Activated CD4-positive, alpha-beta T cell treated with anti-CD3 and anti-CD28 coated beads, Interleukin-2, amount 50 U/mL, for 24 hours (primary cell): ENCODE results near the gene TNFRSF18.
A peak's percentile ranks its signal among the peaks of the same experiment; 100 is the strongest.

Experiments
- DNase-seq, 2 donors: peaks; one replicate each; pipeline ENCODE4 v3.0.0-alpha.2; 2020; ENCODE audit warnings: low read depth in 1 of 2, low spot score in 1 of 2

Gene TNFRSF18

DNA sequence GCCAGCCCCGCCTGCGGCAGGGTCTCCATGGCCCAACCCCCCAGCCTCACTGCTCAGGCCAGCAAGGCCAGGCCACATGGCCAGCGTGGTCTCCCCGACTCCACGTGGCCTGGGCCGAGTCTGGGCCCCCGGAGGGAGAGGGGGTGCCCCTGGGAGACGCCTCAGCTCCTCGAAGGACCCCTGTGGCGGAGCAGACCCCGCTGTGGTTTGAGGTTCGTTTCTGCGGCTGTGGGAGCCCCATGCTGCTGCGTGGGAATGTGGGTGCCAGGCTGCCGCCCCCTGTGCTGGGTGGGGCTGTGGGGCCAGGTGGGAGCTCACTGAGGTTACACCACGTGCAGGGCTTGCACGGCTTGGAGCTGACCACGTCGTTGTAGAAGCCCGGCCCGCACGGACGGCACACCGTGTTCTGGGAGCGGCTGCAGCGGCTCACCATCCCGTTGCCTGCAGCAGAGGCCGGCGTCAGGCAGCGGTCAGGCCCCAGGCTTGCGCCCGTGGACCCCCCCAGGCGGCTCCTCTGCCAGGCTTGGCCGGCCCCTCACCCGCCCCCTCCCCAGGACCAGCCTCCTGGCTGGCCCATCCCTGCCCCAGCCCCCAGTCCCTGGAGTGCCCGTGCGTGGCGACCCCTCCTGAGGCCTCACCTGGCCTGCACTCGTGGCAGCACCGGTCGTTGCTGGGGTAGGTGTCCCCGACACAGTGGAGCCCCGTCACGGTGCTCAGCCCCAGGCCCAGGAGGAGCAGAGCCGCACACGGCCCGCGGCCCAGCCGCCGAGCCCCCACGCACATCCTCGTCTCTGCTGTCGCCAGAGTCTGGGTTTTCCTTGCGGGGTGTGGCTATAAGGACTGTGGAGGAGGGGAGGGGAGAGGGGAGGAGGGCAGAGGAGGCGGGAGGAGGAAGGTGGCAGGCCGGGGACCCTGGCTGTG, 7.2 kb upstream of the TNFRSF18 start, which contains the start of gene TNFRSF4:
Gene TNFRSF4, minus strand, starts transcription at position 809 of the 921 bp plus-strand sequence. Its CDS starts 26 bp downstream, at position 783.
- DNase-seq: no peak

DNA sequence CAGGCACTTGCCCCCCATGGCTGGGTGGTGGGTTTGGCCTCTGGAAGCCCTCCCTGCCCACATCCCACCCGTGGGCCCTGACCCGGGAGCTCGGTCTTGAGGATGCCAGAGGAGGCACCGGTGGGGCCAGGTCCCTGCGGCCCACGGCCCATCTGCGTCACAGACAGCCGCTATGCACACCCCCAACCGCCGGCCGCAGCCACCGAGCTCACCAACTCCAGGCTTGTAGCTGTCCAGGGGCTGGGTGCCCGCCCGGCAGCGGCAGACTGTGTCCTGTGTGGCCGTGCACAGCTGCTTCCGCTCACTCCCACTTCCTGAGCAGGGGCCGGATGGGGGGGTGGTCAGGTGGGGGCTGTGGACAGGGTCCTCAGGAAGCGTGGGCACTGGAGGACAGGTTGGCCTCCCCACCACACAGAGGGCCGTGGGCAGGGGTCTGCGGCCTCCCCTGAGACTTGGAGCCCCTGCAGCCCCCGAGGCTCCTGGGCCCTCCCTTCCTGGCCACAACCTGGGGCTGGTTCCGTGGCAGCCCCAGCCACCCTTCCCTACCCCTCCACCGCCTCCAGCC, 6.5 kb upstream of the TNFRSF18 start:
- DNase-seq: no peak

GRCh38 chr1:1211541-1212441, 5.4 kb upstream of the TNFRSF18 start:
- DNase-seq: no peak

GRCh38 chr1:1210726-1211540, 4.5 kb upstream of the TNFRSF18 start:
- DNase-seq: no peak

DNA sequence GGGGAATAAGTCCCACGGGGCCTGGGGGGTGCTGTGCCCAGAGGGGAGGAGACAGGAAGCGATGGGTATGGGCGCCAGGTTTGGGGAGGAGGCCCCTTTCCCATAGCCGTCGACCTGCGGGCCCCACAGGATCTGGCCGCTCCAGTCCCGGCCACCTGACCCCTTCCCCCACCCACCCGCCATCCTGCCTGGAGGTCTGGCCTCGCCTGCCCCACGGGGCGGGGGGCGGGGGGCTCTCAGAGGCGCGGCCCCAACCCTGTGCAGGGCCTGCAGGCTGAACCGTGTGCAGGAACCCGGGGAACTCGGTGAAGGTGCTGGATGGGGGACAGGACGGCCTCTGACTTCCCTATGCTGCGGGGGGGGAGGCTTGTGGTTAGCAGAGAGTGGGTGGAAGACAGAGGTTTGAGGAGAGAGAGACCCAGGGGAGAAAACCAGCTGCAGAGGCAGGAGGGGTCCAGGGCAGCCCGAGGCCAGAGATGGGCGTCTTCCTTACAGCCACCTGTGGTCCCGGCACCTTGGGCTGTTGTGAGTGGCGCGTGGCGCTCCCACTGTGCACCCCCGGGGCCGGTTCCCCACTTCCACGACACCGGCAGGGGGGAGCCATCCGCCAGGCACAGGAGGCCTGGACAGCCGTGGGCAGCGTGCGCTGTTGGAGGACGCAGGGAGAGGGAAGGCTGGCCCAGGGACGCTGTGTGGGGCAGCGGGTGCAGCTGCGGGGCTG, 2.5 kb upstream of the TNFRSF18 start:
- no peak for DNase-seq

DNA sequence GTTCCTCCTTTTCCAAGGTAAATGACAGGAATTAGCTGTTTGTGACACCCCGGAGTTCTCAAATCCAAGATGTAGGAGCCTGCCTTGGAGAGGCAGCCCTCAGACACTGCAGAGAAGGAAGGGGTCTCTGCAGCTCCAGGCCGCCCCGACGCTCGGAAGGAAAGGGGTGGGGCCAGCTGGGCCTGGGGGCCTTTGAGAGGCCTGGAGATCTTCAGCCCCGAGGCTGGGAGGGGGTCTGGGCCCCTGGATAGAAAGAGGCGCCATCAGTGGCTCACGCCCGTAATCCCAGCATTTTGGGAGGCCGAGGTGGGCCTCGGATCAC, 1.1 kb upstream of the TNFRSF18 start:
- no peak for DNase-seq

- DNase-seq: no peak
Measured at GRCh38 chr1:1206966-1207531, 657 bp upstream of the TNFRSF18 start.

DNA sequence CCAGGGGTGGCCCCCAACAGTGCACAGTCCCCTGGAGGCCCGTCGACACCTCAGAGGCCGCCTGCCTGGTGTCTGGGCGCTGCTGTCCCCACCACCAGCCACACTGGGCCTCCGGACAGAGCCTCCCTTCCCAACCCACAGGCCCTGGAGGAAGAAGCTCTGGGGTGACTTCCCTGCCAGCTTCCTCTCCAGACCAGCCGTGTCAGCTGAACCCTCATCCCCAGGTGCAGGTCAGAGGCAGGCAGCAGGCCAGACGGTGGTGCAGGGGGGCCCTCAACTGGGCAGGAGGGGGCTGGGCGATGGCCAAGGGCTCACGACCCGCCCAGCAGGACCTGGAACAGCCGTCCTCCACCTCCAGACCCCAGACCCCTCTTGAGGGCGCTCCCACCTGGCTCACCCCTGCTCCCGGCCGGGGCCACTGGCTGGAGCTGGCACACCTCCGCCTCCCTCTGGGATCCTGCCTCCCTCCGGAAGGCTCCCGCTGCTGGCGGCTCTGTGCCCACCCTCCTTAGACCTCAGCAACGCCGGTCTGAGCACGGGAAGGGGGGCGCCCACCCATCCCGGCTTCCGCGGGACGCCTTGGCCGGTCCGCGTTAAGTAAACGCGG, 520 bp downstream of the TNFRSF18 start:
- DNase-seq: no peak

DNA sequence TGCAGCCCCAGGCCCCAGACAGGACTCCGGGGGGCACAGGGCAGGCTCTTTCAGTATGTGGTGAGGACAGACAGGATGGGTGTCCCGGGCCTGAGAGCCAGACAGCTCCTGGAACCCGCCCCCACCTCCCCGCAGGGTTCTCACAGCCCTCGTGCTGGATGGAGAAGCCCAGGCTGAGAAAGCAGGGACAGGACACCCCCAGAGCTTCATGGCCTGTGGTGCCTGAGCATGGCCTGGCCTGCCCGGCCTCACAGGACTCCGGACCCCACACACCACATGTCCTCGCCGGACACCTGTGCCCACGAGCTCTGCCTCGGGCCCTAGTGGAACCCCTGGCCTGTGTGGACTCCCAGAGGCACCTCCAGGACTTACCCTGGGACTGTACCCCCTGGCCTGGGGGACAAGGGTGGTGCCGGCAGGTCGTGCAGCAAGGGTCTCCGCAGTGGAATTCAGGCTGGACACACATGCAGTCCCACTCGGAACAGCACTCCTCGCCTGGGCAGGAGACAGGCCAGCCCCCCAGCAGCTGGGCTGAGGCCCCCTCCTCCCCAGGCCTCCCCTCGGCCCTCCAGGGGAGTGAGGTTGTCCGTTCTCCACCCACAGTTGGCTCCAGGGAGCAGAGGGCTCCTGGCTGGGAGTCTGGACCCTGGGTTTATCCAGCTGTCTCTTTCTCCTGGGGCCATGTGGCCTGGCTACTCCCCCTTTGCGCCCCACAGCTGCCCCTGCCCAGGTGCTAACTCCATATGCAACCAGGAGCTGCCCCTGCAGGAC, 1.2 kb downstream of the TNFRSF18 start:
- DNase-seq: no peak

- DNase-seq: no peak
Measured at GRCh38 chr1:1204425-1204920, 1.9 kb downstream of the TNFRSF18 start.

- DNase-seq: no peak
Measured at GRCh38 chr1:1203561-1204424, 2.6 kb downstream of the TNFRSF18 start.

DNA sequence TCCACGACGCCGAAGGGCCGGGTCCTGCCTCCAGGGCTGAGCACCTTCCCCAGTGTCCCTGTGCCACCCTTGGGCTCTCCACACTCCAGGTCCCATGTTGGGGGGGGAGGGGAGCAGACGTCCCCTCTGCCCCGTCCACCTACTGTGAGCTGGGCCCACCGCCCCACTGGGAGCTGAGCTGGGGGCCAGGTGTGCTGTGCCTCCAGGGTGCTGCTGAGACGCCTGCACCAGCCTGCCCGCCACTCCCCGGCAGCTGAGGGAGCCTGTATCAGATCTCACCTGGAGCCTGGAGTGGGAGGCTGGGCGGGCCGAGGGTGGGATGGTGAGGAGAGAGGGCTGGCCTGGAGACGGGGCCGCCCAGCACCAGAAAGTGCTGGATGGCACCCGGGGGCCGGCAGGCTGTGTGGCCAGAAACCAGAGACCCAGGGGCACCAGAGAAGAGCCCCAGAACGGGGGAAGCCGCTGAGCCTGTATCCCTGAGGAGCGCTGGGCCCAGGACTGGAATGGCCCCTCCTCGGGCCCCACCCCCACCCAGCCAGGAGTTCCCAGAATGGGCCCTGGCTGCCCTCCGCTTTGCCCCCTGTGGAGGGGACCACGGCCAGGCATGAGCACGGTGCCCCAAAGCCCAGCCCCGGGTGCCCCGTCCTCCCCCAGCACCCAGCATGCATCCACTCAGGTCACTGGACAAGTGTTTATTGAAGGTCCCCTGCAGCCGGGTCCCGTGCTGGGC, 3.4 kb downstream of the TNFRSF18 start:
- DNase-seq: no peak

GRCh38 chr1:1200876-1201810, 5.2 kb downstream of the TNFRSF18 start:
- DNase-seq: peak; percentile 83 to 92

- DNase-seq: no peak
Measured at GRCh38 chr1:1199961-1200875, 6.2 kb downstream of the TNFRSF18 start.
